ENCODE results near the gene MIGA2. TPM values are rescaled to one million over a fixed set of nuclear protein-coding genes. Genes with fewer than 3 reads are reported as not detected.

MIGA2 gene
- total and polyA plus RNA-seq, 8 donors, result 7.5 to 30.9 (median 9.8) TPM

GRCh38 chr9:129073404-129073803, 37.0 kb downstream of the MIGA2 start:
- intact Hi-C loops (cut with DNase I), result no loop called here
- WGBS, 2 donors, result 84 to 85% methylated on average over 8 of the region's 8 CpGs
- no peaks in the 10 kb centered on the region for H3K4me1 ChIP-seq
- no peaks in the 10 kb centered on the region for H3K27me3 ChIP-seq
- H3K4me3 ChIP-seq, result no peak overlapping the region
- DNase-seq (no peak), ATAC-seq (no peak), FAIRE-seq (no peak)
- H3K9me3 ChIP-seq, result no peaks in the 10 kb centered on the region
- no peak overlapping the region for H3K27ac ChIP-seq
- H3K36me3 ChIP-seq, result no peaks in the 10 kb centered on the region
- no peak for TF ChIP-seq CTCF (IDR thresholded peaks at IDR 0.05)

- ATAC-seq (no peak), FAIRE-seq (no peak)
Measured at GRCh38 chr9:129074106-129074505, 37.7 kb downstream of the MIGA2 start.

GRCh38 chr9:129075996-129076639, 39.7 kb downstream of the MIGA2 start:
- peak in 1 of 6 donors; percentile 40 for DNase-seq

More at GRCh38 chr9:129074106-129074505, 37.7 kb downstream of the MIGA2 start:
- intact Hi-C loops (cut with DNase I), result no loop called here
- Histone ChIP-seq H3K4me1 (no peaks in the 10 kb centered on the region), H3K4me3 (no peak overlapping the region), H3K27me3 (no peaks in the 10 kb centered on the region), H3K36me3 (no peaks in the 10 kb centered on the region), H3K27ac (no peak overlapping the region), H3K9me3 (no peaks in the 10 kb centered on the region)
- 76 to 78% methylated on average over 3 of the region's 3 CpGs for WGBS, 2 donors
- TF ChIP-seq CTCF (IDR thresholded peaks at IDR 0.05), result no peak
- DNase-seq, result no peak

GRCh38 chr9:129076640-129077037, 40.2 kb downstream of the MIGA2 start:
- no peak for TF ChIP-seq CTCF (IDR thresholded peaks at IDR 0.05)
- intact Hi-C loops (cut with DNase I), result no loop called here
- no peaks in the 10 kb centered on the region for H3K27me3 ChIP-seq
- H3K4me1 ChIP-seq, result peaks cover 0 to 2% (median 2%) of the 10 kb centered on the region in 3 donors
- H3K27ac ChIP-seq, result no peak overlapping the region
- no peaks in the 10 kb centered on the region for H3K36me3 ChIP-seq
- ATAC-seq (no peak), FAIRE-seq (no peak), DNase-seq (no peak)
- no peak overlapping the region for H3K4me3 ChIP-seq
- WGBS, 2 donors, result 92 to 96% methylated on average over 11 of the region's 11 CpGs
- H3K9me3 ChIP-seq, result no peaks in the 10 kb centered on the region

More at GRCh38 chr9:129075996-129076639, 39.7 kb downstream of the MIGA2 start:
- FAIRE-seq (no peak), ATAC-seq (no peak)
- H3K36me3 ChIP-seq, result no peaks in the 10 kb centered on the region
- no peaks in the 10 kb centered on the region for H3K4me1 ChIP-seq
- 82 to 83% methylated on average over 16 of the region's 16 CpGs for WGBS, 2 donors
- no peak for TF ChIP-seq CTCF (IDR thresholded peaks at IDR 0.05)
- H3K9me3 ChIP-seq, result no peaks in the 10 kb centered on the region
- H3K27me3 ChIP-seq, result no peaks in the 10 kb centered on the region
- H3K27ac ChIP-seq, result no peak overlapping the region
- no peak overlapping the region for H3K4me3 ChIP-seq
- intact Hi-C loops (cut with DNase I), result no loop called here

GRCh38 chr9:129077236-129077635, 40.8 kb downstream of the MIGA2 start:
- no peak for DNase-seq
- H3K9me3 ChIP-seq, result no peaks in the 10 kb centered on the region
- no peak for TF ChIP-seq CTCF (IDR thresholded peaks at IDR 0.05)
- no peaks in the 10 kb centered on the region for H3K36me3 ChIP-seq
- no peak overlapping the region for H3K4me3 ChIP-seq
- ATAC-seq, result no peak
- no peak overlapping the region for H3K27ac ChIP-seq
- WGBS, 2 donors, result 76 to 79% methylated on average over 10 of the region's 10 CpGs
- intact Hi-C loops (cut with DNase I), result no loop called here
- H3K4me1 ChIP-seq, result peaks cover 0 to 8% (median 7%) of the 10 kb centered on the region in 3 donors
- no peaks in the 10 kb centered on the region for H3K27me3 ChIP-seq
- no peak for FAIRE-seq

Measured in pancreas (tissue), 10 donors.